Stimulated activated naive B cell treated with anti-CD40 and anti-IgM and Interleukin-4, amounts not matched to agents 10 μg/mL and 1 μg/mL and 100 μg/mL, for 72 hours (primary cell): Measurements from ENCODE around the gene TNNT1.

Source experiments
- ATAC-seq, 2 donors: fragments of 150-1000 bp; cut with Tn5 transposase; replicated peaks; 2 replicates each; pipeline ENCODE4 v1.10.0; 2021; ENCODE audit warnings: moderate library complexity in 1 of 2
- DNase-seq: peaks from one replicate; pipeline ENCODE4 v3.0.0; 2021
- H3K27ac Mint-ChIP-seq: one replicate; pipeline ENCODE4 v1.8.0; 2022; ENCODE audit warnings: mild to moderate bottlenecking, mixed read lengths
- H3K27me3 Mint-ChIP-seq, 2 donors: one replicate each; pipeline ENCODE4 v1.8.0; 2022; ENCODE audit warnings: mixed read lengths in 2 of 2
- H3K36me3 Mint-ChIP-seq, 2 donors: one replicate each; pipeline ENCODE4 v1.8.0; 2022; ENCODE audit warnings: mixed read lengths in 2 of 2, mild to moderate bottlenecking in 1 of 2
- H3K4me1 Mint-ChIP-seq, 2 donors: one replicate each; pipeline ENCODE4 v1.8.0; 2022; ENCODE audit warnings: mixed read lengths in 2 of 2, mild to moderate bottlenecking in 1 of 2
- H3K4me3 Mint-ChIP-seq, 2 donors: one replicate each; pipeline ENCODE4 v1.8.0; 2022; ENCODE audit warnings: mild to moderate bottlenecking in 2 of 2, mixed read lengths in 2 of 2, moderate library complexity in 1 of 2
- H3K9me3 Mint-ChIP-seq, 2 donors: one replicate each; pipeline ENCODE4 v1.8.0; 2022; ENCODE audit warnings: mixed read lengths in 2 of 2, mild to moderate bottlenecking in 1 of 2

Gene TNNT1

GRCh38 chr19:55149078-55150003 is at the start of gene TNNT1:
Gene TNNT1, minus strand, starts transcription at chr19:55149206. Its CDS starts 2,049 bp downstream, at chr19:55147157.
- no peak for ATAC-seq
- DNase-seq, result no peak
- Mint-ChIP-seq H3K27ac (peak within 1 kb of the TSS; percentile 86), H3K9me3 (peaks cover 11% of the 10 kb centered on the region in 2 donors), H3K4me1 (peaks cover 19 to 28% of the 10 kb centered on the region in 2 donors), H3K4me3 (no peak within 1 kb of the TSS), H3K36me3 (peaks cover 4 to 15% of the 10 kb centered on the region in 2 donors), H3K27me3 (peaks cover 53 to 64% of the 10 kb centered on the region in 2 donors)

- Mint-ChIP-seq H3K9me3 (no peaks in the 10 kb centered on the region), H3K36me3 (no peaks in the 10 kb centered on the region), H3K27me3 (peaks cover 36 to 48% of the 10 kb centered on the region in 2 donors), H3K27ac (no peak overlapping the region), H3K4me1 (peaks cover 2 to 6% of the 10 kb centered on the region in 2 donors), H3K4me3 (no peak overlapping the region)
- DNase-seq (no peak), ATAC-seq (no peak)
Observed at GRCh38 chr19:55198651-55199050, 49.6 kb upstream of the TNNT1 start.

GRCh38 chr19:55197528-55197927 is 48.5 kb upstream of the TNNT1 start:
- H3K4me1 Mint-ChIP-seq, result peaks cover 2 to 6% of the 10 kb centered on the region in 2 donors
- no peak overlapping the region for H3K27ac Mint-ChIP-seq
- peaks cover 32 to 49% of the 10 kb centered on the region in 2 donors for H3K27me3 Mint-ChIP-seq
- H3K36me3 Mint-ChIP-seq, result no peaks in the 10 kb centered on the region
- no peak overlapping the region for H3K4me3 Mint-ChIP-seq
- no peaks in the 10 kb centered on the region for H3K9me3 Mint-ChIP-seq
- ATAC-seq (peak; percentile 33 to 57), DNase-seq (no peak)

- Mint-ChIP-seq H3K27ac (no peak overlapping the region), H3K9me3 (no peaks in the 10 kb centered on the region), H3K4me1 (peaks cover 0 to 2% of the 10 kb centered on the region in 2 donors), H3K4me3 (no peak overlapping the region), H3K36me3 (no peaks in the 10 kb centered on the region), H3K27me3 (peaks cover 33 to 52% of the 10 kb centered on the region in 2 donors)
- DNase-seq, result no peak
- no peak for ATAC-seq
Observed at GRCh38 chr19:55196803-55197202, 47.8 kb upstream of the TNNT1 start.

GRCh38 chr19:55193481-55193880 is 44.5 kb upstream of the TNNT1 start:
- no peak overlapping the region for H3K27ac Mint-ChIP-seq
- no peak overlapping the region for H3K4me3 Mint-ChIP-seq
- no peak for DNase-seq
- H3K9me3 Mint-ChIP-seq, result no peaks in the 10 kb centered on the region
- peaks cover 26 to 44% of the 10 kb centered on the region in 2 donors for H3K27me3 Mint-ChIP-seq
- no peak for ATAC-seq
- no peaks in the 10 kb centered on the region for H3K36me3 Mint-ChIP-seq
- H3K4me1 Mint-ChIP-seq, result peaks cover 4 to 10% of the 10 kb centered on the region in 2 donors

GRCh38 chr19:55189403-55189835 is 40.4 kb upstream of the TNNT1 start:
- no peaks in the 10 kb centered on the region for H3K36me3 Mint-ChIP-seq
- H3K4me1 Mint-ChIP-seq, result peaks cover 5 to 12% of the 10 kb centered on the region in 2 donors
- no peak overlapping the region for H3K4me3 Mint-ChIP-seq
- no peaks in the 10 kb centered on the region for H3K9me3 Mint-ChIP-seq
- H3K27ac Mint-ChIP-seq, result no peak overlapping the region
- H3K27me3 Mint-ChIP-seq, result peaks cover 28 to 48% of the 10 kb centered on the region in 2 donors
- no peak for ATAC-seq
- DNase-seq, result no peak

- Mint-ChIP-seq H3K27me3 (peaks cover 30 to 55% of the 10 kb centered on the region in 2 donors), H3K27ac (no peak overlapping the region), H3K9me3 (no peaks in the 10 kb centered on the region), H3K4me1 (peaks cover 5 to 12% of the 10 kb centered on the region in 2 donors), H3K36me3 (no peaks in the 10 kb centered on the region), H3K4me3 (no peak overlapping the region)
- ATAC-seq (no peak), DNase-seq (no peak)
Observed at GRCh38 chr19:55188625-55189024, 39.6 kb upstream of the TNNT1 start.

- H3K9me3 Mint-ChIP-seq, result no peaks in the 10 kb centered on the region
- H3K27me3 Mint-ChIP-seq, result peaks cover 35 to 53% of the 10 kb centered on the region in 2 donors
- DNase-seq (no peak), ATAC-seq (no peak)
- peaks cover 5 to 12% of the 10 kb centered on the region in 2 donors for H3K4me1 Mint-ChIP-seq
- no peaks in the 10 kb centered on the region for H3K36me3 Mint-ChIP-seq
- H3K4me3 Mint-ChIP-seq, result no peak overlapping the region
- no peak overlapping the region for H3K27ac Mint-ChIP-seq
Observed at GRCh38 chr19:55186080-55186479, 37.1 kb upstream of the TNNT1 start.

- H3K4me1 Mint-ChIP-seq, result peaks cover 18 to 33% of the 10 kb centered on the region in 2 donors
- DNase-seq, result no peak
- ATAC-seq, result no peak
- H3K27ac Mint-ChIP-seq, result peak overlapping the region; percentile 34
- H3K9me3 Mint-ChIP-seq, result no peaks in the 10 kb centered on the region
- H3K36me3 Mint-ChIP-seq, result peaks cover 1 to 2% of the 10 kb centered on the region in 2 donors
- H3K27me3 Mint-ChIP-seq, result peaks cover 65 to 87% of the 10 kb centered on the region in 2 donors
- no peak overlapping the region for H3K4me3 Mint-ChIP-seq
Observed at GRCh38 chr19:55181740-55182139, 32.7 kb upstream of the TNNT1 start.

- peak within 1 kb of the TSS; percentile 83 to 86 for H3K4me3 Mint-ChIP-seq
- ATAC-seq (peak; percentile 46 to 48), DNase-seq (peak; percentile 31)
- peak within 1 kb of the TSS; percentile 94 for H3K27ac Mint-ChIP-seq
- H3K9me3 Mint-ChIP-seq, result no peaks in the 10 kb centered on the region
- peaks cover 1 to 2% of the 10 kb centered on the region in 2 donors for H3K36me3 Mint-ChIP-seq
- peaks cover 20 to 35% of the 10 kb centered on the region in 2 donors for H3K4me1 Mint-ChIP-seq
- H3K27me3 Mint-ChIP-seq, result peaks cover 68 to 91% of the 10 kb centered on the region in 2 donors
Observed at GRCh38 chr19:55179606-55180484, 30.8 kb upstream of the TNNT1 start, which contains the start of gene SYT5. Gene SYT5, minus strand, starts transcription at chr19:55180289. Its CDS starts 1,248 bp downstream, at chr19:55179041.

- peaks cover 22 to 43% of the 10 kb centered on the region in 2 donors for H3K4me1 Mint-ChIP-seq
- H3K27ac Mint-ChIP-seq, result peak overlapping the region; percentile 94
- DNase-seq (peak; percentile 89), ATAC-seq (peak; percentile 89 to 92)
- H3K36me3 Mint-ChIP-seq, result peaks cover 1 to 2% of the 10 kb centered on the region in 2 donors
- peak overlapping the region; percentile 83 to 86 for H3K4me3 Mint-ChIP-seq
- H3K9me3 Mint-ChIP-seq, result no peaks in the 10 kb centered on the region
- peaks cover 76 to 92% of the 10 kb centered on the region in 2 donors for H3K27me3 Mint-ChIP-seq
Observed at GRCh38 chr19:55178781-55179599, 30.0 kb upstream of the TNNT1 start.

GRCh38 chr19:55176076-55176475 is 27.1 kb upstream of the TNNT1 start:
- peaks cover 29 to 61% of the 10 kb centered on the region in 2 donors for H3K4me1 Mint-ChIP-seq
- H3K4me3 Mint-ChIP-seq, result no peak overlapping the region
- no peak overlapping the region for H3K27ac Mint-ChIP-seq
- ATAC-seq (no peak), DNase-seq (no peak)
- peaks cover 2 to 5% of the 10 kb centered on the region in 2 donors for H3K36me3 Mint-ChIP-seq
- peaks cover 0 to 2% of the 10 kb centered on the region in 2 donors for H3K9me3 Mint-ChIP-seq
- H3K27me3 Mint-ChIP-seq, result peaks cover 83 to 98% of the 10 kb centered on the region in 2 donors

- H3K4me1 Mint-ChIP-seq, result peaks cover 24 to 54% of the 10 kb centered on the region in 2 donors
- H3K27ac Mint-ChIP-seq, result no peak overlapping the region
- peaks cover 82 to 98% of the 10 kb centered on the region in 2 donors for H3K27me3 Mint-ChIP-seq
- ATAC-seq (no peak), DNase-seq (no peak)
- H3K9me3 Mint-ChIP-seq, result peaks cover 0 to 2% of the 10 kb centered on the region in 2 donors
- peaks cover 2 to 4% of the 10 kb centered on the region in 2 donors for H3K36me3 Mint-ChIP-seq
- no peak overlapping the region for H3K4me3 Mint-ChIP-seq
Observed at GRCh38 chr19:55175117-55175867, 26.3 kb upstream of the TNNT1 start.
